K562 (cell line): Measurements from ENCODE around the gene CLCN4. TPM values are rescaled to one million over a fixed set of nuclear protein-coding genes. Genes with fewer than 3 reads are reported as not detected.

ENCODE experiments used
- ATAC-seq: fragments of 200-7000 bp; cut with Tn5 transposase; 3 replicates; pipeline ENCODE4 v1.9.1; 2020; ENCODE audit warnings: moderate library complexity
- BruUV-seq: library from RNA; stranded (reverse); fragments of 400-500 nt; replicated peaks from 2 replicates; lab custom pipeline; 2021; lab: Mats Ljungman, UMichigan
- CTCF ChIA-PET: fragments of 300-600 bp; formaldehyde crosslinking; extraction: SDS; loops from one replicate; lab custom pipeline; 2021; ENCODE audit warnings: low intra/inter-chr PET ratio; lab: Yijun Ruan, JAX
- POLR2A ChIA-PET: fragments of 300-600, 350-650 bp; sonication (Branson Sonifier 250); formaldehyde crosslinking; extraction: SDS; loops from one replicate; lab custom pipeline; 2021; ENCODE audit warnings: antibody characterized with exemption, inconsistent platforms; lab: Yijun Ruan, JAX
- DNase-seq, 4 experiments: peaks; one replicate each; pipeline versions ENCODE4 v3.0.0 to v3.0.0-alpha.2; 2011 to 2018; ENCODE audit warnings: low spot score in 3 of 4, mixed read lengths in 3 of 4; ENCODE audit errors: extremely low read depth in 1 of 4
- FAIRE-seq: peaks from 2 replicates; lab custom pipeline; 2011; peaks lifted over from hg19 to GRCh38; lab: Jason Lieb, UNC
- H2AFZ ChIP-seq: 2 replicates; pipeline ENCODE4 v1.6.0; 2011; ENCODE audit warnings: low read depth, low read length, control low read depth, inconsistent platforms
- H3K27ac ChIP-seq: fragments of 200-600 bp; 3 replicates; pipeline ENCODE4 v1.8.0; 2011; ENCODE audit warnings: low read depth, mild to moderate bottlenecking, control low read depth, inconsistent platforms, low read length, moderate library complexity, mixed read lengths; ENCODE audit errors: extremely low read depth
- H3K27me3 ChIP-seq, 2 experiments: fragments of 300-600 bp in 1 of 2; 2 replicates in 1 of 2; 3 replicates in 1 of 2; pipeline versions ENCODE4 v1.6.0 to v1.8.0; 2011; ENCODE audit warnings: inconsistent platforms in 2 of 2, low read length in 2 of 2, mild to moderate bottlenecking in 1 of 2, mixed read lengths in 1 of 2, moderate library complexity in 1 of 2; ENCODE audit not compliant: control insufficient read depth in 2 of 2, insufficient read depth in 2 of 2
- H3K36me3 ChIP-seq: fragments of 300-600 bp; 3 replicates; pipeline ENCODE4 v1.8.0; 2011; ENCODE audit warnings: mild to moderate bottlenecking, low read length, inconsistent platforms; ENCODE audit not compliant: control insufficient read depth, insufficient read depth
- H3K4me1 ChIP-seq, 2 experiments: fragments of 200-600 bp in 1 of 2; replicated peaks in 1 of 2; 2 replicates in 1 of 2; 3 replicates in 1 of 2; pipeline versions ENCODE4 v1.5.1 to v1.8.0; 2011; ENCODE audit warnings: inconsistent platforms in 2 of 2, low read length in 2 of 2, mild to moderate bottlenecking in 1 of 2, mixed read lengths in 1 of 2, moderate library complexity in 1 of 2; ENCODE audit not compliant: control insufficient read depth in 2 of 2, insufficient read depth in 2 of 2
- H3K4me2 ChIP-seq: 2 replicates; pipeline ENCODE4 v1.6.1; 2011; ENCODE audit warnings: low read length, control low read depth, inconsistent platforms, mixed read lengths; ENCODE audit not compliant: insufficient read depth
- H3K4me3 ChIP-seq: fragments of 200-600 bp; sonication (generic), shearing (Covaris generic); 2 replicates; pipeline ENCODE4 v1.5.1; 2016; ENCODE audit warnings: control low read depth, inconsistent platforms
- H3K79me2 ChIP-seq: fragments of 200-600 bp; 3 replicates; pipeline ENCODE4 v1.8.0; 2011; ENCODE audit warnings: low read length, inconsistent platforms; ENCODE audit not compliant: control insufficient read depth, insufficient read depth
- H3K9ac ChIP-seq, 2 experiments: 2 replicates each; pipeline versions ENCODE4 v1.6.0 to v1.6.1; 2011; ENCODE audit warnings: low read depth in 2 of 2, low read length in 2 of 2, control low read depth in 1 of 2, inconsistent platforms in 1 of 2, mild to moderate bottlenecking in 1 of 2, mixed read lengths in 1 of 2; ENCODE audit not compliant: insufficient read depth in 1 of 2
- H3K9me1 ChIP-seq: one replicate; pipeline ENCODE4 v1.6.0; 2011; ENCODE audit warnings: inconsistent platforms, mild to moderate bottlenecking, low read length, moderate library complexity; ENCODE audit not compliant: control insufficient read depth, insufficient read depth
- H3K9me3 ChIP-seq: replicated peaks from 2 replicates; pipeline ENCODE4 v1.5.1; 2011; ENCODE audit warnings: low read depth, low read length, inconsistent platforms; ENCODE audit not compliant: control insufficient read depth, insufficient read depth
- H4K20me1 ChIP-seq: replicated peaks from 2 replicates; pipeline ENCODE4 v1.6.1; 2011; ENCODE audit warnings: low read length, inconsistent platforms, mixed read lengths; ENCODE audit not compliant: control insufficient read depth, insufficient read depth
- CREM ChIP-seq: IDR thresholded peaks from 2 replicates; pipeline ENCODE4 v1.6.1; 2014; ENCODE audit warnings: antibody characterized with exemption, low read depth
- ELF1 ChIP-seq: fragments of 200-800 bp; sonication (Bioruptor generic); IDR thresholded peaks from 2 replicates; pipeline ENCODE4 v1.6.1; 2016; ENCODE audit warnings: missing genetic modification characterization, missing compliant biosample characterization
- RBFOX2 ChIP-seq: fragments of 200-400 bp; formaldehyde crosslinking; IDR thresholded peaks from 2 replicates; pipeline ENCODE4 v1.6.1; 2017; ENCODE audit warnings: low read depth, mild to moderate bottlenecking, low read length, moderate library complexity
- SMAD2 ChIP-seq: fragments of 150-350 bp; IDR thresholded peaks from 2 replicates; pipeline ENCODE4 v1.6.1; 2014; ENCODE audit warnings: low read depth, mild to moderate bottlenecking, low read length
- SNRNP70 ChIP-seq: fragments of 200-400 bp; formaldehyde crosslinking; optimal IDR thresholded peaks from 2 replicates; pipeline ENCODE3; 2017; ENCODE audit warnings: low read depth, low read length
- ZNF24 ChIP-seq: fragments of 450-650 bp; IDR thresholded peaks from 2 replicates; pipeline ENCODE4 v1.6.1; 2016
- ZNF512 ChIP-seq: IDR thresholded peaks from 2 replicates; pipeline ENCODE4 v1.6.1; 2016; ENCODE audit warnings: missing genetic modification characterization, missing compliant biosample characterization
- ZNF766 ChIP-seq: fragments of 200-800 bp; sonication (Bioruptor generic); conservative IDR thresholded peaks from 2 replicates; pipeline ENCODE4 v1.6.1; 2016; ENCODE audit warnings: missing genetic modification characterization, missing compliant biosample characterization
- WGBS: fragments of 100-300 bp; shearing (Covaris generic); methylation state at CpG from one replicate; pipeline ENCODE4 v1.1.6; 2016; ENCODE audit warnings: low coverage, mixed read lengths; ENCODE audit not compliant: insufficient coverage; ENCODE audit errors: missing lambda C conversion rate; 5-methylcytosine and 5-hydroxymethylcytosine counted together
- in situ Hi-C: fragments of 300-500 bp; cut with MboI; formaldehyde crosslinking; loops from 4 replicates; pipeline ENCODE4 v1.15.0; 2018; ENCODE audit warnings: inconsistent platforms, mixed read lengths
- intact Hi-C: fragments of 100-400 bp; cut with micrococcal nuclease; formaldehyde crosslinking; loops from 2 replicates; pipeline ENCODE4 v1.14.2; 2022
- polyA plus RNA-seq, 8 experiments: library from polyadenylated mRNA; depleted of rRNA in 4 of 8; stranded (reverse) in 5 of 8; unstranded in 3 of 8; fragments of >200 nt; fragmentation: Nextera tagmentation in 2 of 8; fragmentation: Illumina TruSeq in 1 of 8; extraction: Ambion mirVana in 2 of 8; extraction: Trizol in 1 of 8; gene quantifications; 2 replicates each; pipeline versions ENCODE4 v1.2.1 to v1.2.3, GENCODE V29; 2011 to 2014; ENCODE audit warnings: inconsistent platforms in 1 of 8, missing spikeins in 1 of 8
- total RNA-seq, 7 experiments: library from RNA; depleted of rRNA in 6 of 7; stranded (reverse); fragments of >200 nt in 6 of 7; fragmentation: Illumina TruSeq in 2 of 7; extraction: Trizol in 2 of 7; gene quantifications; 2 replicates each; pipeline versions ENCODE4 v1.2.1 to v1.2.3, GENCODE V29; 2011 to 2021; ENCODE audit warnings: low replicate concordance in 1 of 7
- TF ChIP-seq, protein P1 (sequence below): fragments of 250-450 bp; sonication (Bioruptor Pico); IDR thresholded peaks from 2 replicates; pipeline ENCODE4 v1.4.0; 2020; ENCODE audit warnings: mild to moderate bottlenecking, moderate library complexity, borderline replicate concordance

The CLCN4 gene
- total and polyA plus RNA-seq, 9 of the 15 experiments (the other 6 are each of a cell fraction or from before 2014, with no cell fraction given): 0.03 to 0.24 (median 0.10) TPM; not detected in 1

DNA sequence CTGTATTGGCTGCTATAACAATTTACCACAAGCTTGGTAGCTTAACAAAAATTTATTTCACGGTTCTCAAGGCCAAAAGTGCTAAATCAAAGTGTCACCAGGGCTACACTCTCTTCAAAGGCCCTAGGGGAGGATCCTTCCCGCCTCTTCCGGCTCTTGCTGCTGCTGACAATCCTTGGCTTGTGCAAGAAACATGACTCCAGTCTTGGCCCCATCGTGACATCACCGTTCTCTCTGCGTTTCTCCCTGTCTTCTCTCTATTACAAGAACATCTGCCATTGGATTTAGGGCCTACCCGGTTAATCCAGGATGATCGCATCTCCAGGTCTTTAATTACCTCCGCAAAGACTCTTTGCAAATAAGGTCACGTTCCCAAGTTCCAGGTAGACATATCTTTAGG lies 10.4 kb upstream of the CLCN4 start (continued):
- TF ChIP-seq, protein P1, sequence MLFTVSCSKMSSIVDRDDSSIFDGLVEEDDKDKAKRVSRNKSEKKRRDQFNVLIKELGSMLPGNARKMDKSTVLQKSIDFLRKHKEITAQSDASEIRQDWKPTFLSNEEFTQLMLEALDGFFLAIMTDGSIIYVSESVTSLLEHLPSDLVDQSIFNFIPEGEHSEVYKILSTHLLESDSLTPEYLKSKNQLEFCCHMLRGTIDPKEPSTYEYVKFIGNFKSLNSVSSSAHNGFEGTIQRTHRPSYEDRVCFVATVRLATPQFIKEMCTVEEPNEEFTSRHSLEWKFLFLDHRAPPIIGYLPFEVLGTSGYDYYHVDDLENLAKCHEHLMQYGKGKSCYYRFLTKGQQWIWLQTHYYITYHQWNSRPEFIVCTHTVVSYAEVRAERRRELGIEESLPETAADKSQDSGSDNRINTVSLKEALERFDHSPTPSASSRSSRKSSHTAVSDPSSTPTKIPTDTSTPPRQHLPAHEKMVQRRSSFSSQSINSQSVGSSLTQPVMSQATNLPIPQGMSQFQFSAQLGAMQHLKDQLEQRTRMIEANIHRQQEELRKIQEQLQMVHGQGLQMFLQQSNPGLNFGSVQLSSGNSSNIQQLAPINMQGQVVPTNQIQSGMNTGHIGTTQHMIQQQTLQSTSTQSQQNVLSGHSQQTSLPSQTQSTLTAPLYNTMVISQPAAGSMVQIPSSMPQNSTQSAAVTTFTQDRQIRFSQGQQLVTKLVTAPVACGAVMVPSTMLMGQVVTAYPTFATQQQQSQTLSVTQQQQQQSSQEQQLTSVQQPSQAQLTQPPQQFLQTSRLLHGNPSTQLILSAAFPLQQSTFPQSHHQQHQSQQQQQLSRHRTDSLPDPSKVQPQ (CRISPR knock-in tag): no peak
- no peak for TF ChIP-seq ELF1 (tag)
- TF ChIP-seq CREM: no peak
- no peak for TF ChIP-seq ZNF24
- TF ChIP-seq ZNF766 (CRISPR knock-in tag): no peak
- no peak for TF ChIP-seq RBFOX2
- no peak for TF ChIP-seq SMAD2
- TF ChIP-seq SNRNP70: no peak
- TF ChIP-seq, all 486 proteins: peak for 0

DNA sequence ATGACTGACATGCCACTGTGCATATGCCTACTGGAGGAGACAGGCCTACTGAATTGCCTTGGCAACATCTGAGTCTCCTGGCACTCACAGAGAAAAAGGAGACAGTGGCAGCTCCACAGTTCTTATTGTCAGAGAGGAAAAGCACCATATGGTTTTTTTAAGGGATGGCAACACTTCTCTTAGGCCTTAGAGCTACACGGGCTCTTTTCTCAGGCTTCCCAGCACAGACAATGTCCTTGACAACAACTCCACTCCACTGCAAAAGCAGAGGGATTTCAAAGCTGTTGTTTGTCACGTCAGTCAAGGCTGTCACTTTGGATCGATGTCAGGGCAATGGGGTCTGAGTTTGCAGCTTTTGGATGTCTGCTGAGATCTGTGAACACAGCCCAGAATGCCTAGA lies 4.7 kb upstream of the CLCN4 start:
- no peak overlapping the region for H3K4me2 ChIP-seq
- CTCF ChIA-PET: no interaction called here
- no peak overlapping the region for H2AFZ ChIP-seq
- no peaks in the 10 kb centered on the region for H3K36me3 ChIP-seq
- intact Hi-C loops: no loop called here
- no peaks in the 10 kb centered on the region for H3K9me1 ChIP-seq
- FAIRE-seq (no peak), DNase-seq (no peak), ATAC-seq (no peak)
- WGBS: 21% methylated on average over 3 of the region's 3 CpGs
- no peaks in the 10 kb centered on the region for H3K9me3 ChIP-seq
- H4K20me1 ChIP-seq: no peaks in the 10 kb centered on the region
- in situ Hi-C loops: no loop called here
- POLR2A ChIA-PET: interaction anchor here (0.9 kb wide), 1 partner anchor 14 kb away, joined by 3 read pairs; no protein-coding TSS in a partner anchor
- H3K9ac ChIP-seq: no peak overlapping the region
- no peaks in the 10 kb centered on the region for H3K27me3 ChIP-seq
- no TSS peak for BruUV-seq
- H3K4me3 ChIP-seq: no peak overlapping the region
- peaks cover 0 to 5% of the 10 kb centered on the region in 2 experiments; a peak in 2 of 5 replicates for H3K4me1 ChIP-seq
- TF ChIP-seq RBFOX2 (no peak), ZNF512 (no peak)
- H3K27ac ChIP-seq: no peak overlapping the region
- H3K79me2 ChIP-seq: no peaks in the 10 kb centered on the region
